Measurements from ENCODE around the gene PCDH9. TPM values are rescaled to one million over a fixed set of nuclear protein-coding genes. Genes with fewer than 3 reads are reported as not detected.

Gene PCDH9
- total and polyA plus RNA-seq, 2 of the 4 experiments (the other 2 are of a cell fraction): 2.2 to 10.2 TPM

GRCh38 chr13:67003743-67004142, 226.4 kb downstream of the PCDH9 start:
- Histone ChIP-seq H4K20me1 (ENCODE audit: insufficient read depth, low read length) (no peaks in the 10 kb centered on the region), H2BK120ac (ENCODE audit: low read depth, low read length) (no peak overlapping the region), H3K9me1 (ENCODE audit: insufficient read depth, low read length) (no peaks in the 10 kb centered on the region), H3K18ac (ENCODE audit: low read depth, low read length) (no peak overlapping the region), H3K4ac (ENCODE audit: low read depth, low read length) (no peak overlapping the region), H3K4me2 (ENCODE audit: low read depth, low read length) (no peak overlapping the region), H2AFZ (replicated peaks; ENCODE audit: low read length, poor library complexity) (no peak overlapping the region), H3K56ac (ENCODE audit: extremely low read depth, insufficient read depth, low read length) (no peak overlapping the region; the same call in 1 of the 2 replicates), H4K8ac (ENCODE audit: low read depth in 2 of 2, low read length in 2 of 2) (no peak overlapping the region), H4K5ac (ENCODE audit: low read depth, low read length) (no peak overlapping the region), H2AK5ac (ENCODE audit: low read depth, low read length) (no peak overlapping the region), H3K9ac (ENCODE audit: low read depth, low read length) (no peak overlapping the region), H2AK9ac (replicated peaks; ENCODE audit: low read depth, low read length, poor library complexity) (no peak overlapping the region), H3K27me3 (ENCODE audit: control insufficient read depth, insufficient read depth, low read length) (no peaks in the 10 kb centered on the region), H3K23ac (ENCODE audit: low read depth, low read length) (no peak overlapping the region), H4K91ac (ENCODE audit: insufficient read depth, low read depth, low read length) (no peak overlapping the region), H3K79me1 (ENCODE audit: low read depth in 1 of 2, low read length in 2 of 2) (no peaks in the 10 kb centered on the region), H2BK5ac (ENCODE audit: low read depth, low read length, poor library complexity, severe bottlenecking) (no peak overlapping the region), H2BK15ac (ENCODE audit: low read depth, low read length) (no peak overlapping the region), H3K36me3 (ENCODE audit: control insufficient read depth, insufficient read depth, low read length) (no peaks in the 10 kb centered on the region), H3K4me3 (ENCODE audit: insufficient read depth, low read depth, low read length) (no peak overlapping the region), H3K4me1 (ENCODE audit: control insufficient read depth, insufficient read depth, low read length) (no peaks in the 10 kb centered on the region), H3K14ac (replicated peaks; ENCODE audit: low read depth, low read length) (no peak overlapping the region), H3K9me3 (ENCODE audit: control insufficient read depth, insufficient read depth, low read length) (no peaks in the 10 kb centered on the region), H2BK20ac (ENCODE audit: low read depth, low read length) (no peak overlapping the region), H3K27ac (ENCODE audit: insufficient read depth, low read length) (no peak overlapping the region)
- CTCF ChIA-PET: interaction anchor here (0.7 kb wide), 1 partner anchor 105 kb away, joined by 4 read pairs; no protein-coding TSS in a partner anchor
- DNase-seq: no peak
- no TSS peak for BruUV-seq (replicated peaks)
- no peak for TF ChIP-seq MAFK (IDR thresholded peaks at IDR 0.05; ENCODE audit: low read depth, low read length)
- TF ChIP-seq POLR2A (IDR thresholded peaks at IDR 0.05; ENCODE audit: low read depth, low read length): no peak
- TF ChIP-seq SMC3 (IDR thresholded peaks at IDR 0.05; ENCODE audit: low read depth, low read length): no peak
- TF ChIP-seq RCOR1 (IDR thresholded peaks at IDR 0.05; ENCODE audit: insufficient replicate concordance, low read length): no peak
- TF ChIP-seq BHLHE40 (IDR thresholded peaks at IDR 0.05; ENCODE audit: low read depth, low read length): no peak
- TF ChIP-seq RAD21 (IDR thresholded peaks at IDR 0.05; ENCODE audit: low read length): no peak
- no peak for TF ChIP-seq MXI1 (IDR thresholded peaks at IDR 0.05; ENCODE audit: borderline replicate concordance, low read depth, low read length)
- no peak for TF ChIP-seq RFX5 (IDR thresholded peaks at IDR 0.05; ENCODE audit: low read depth, low read length)
- no peak for TF ChIP-seq CHD1 (IDR thresholded peaks at IDR 0.05; ENCODE audit: low read depth, low read length)
- TF ChIP-seq, protein P1, sequence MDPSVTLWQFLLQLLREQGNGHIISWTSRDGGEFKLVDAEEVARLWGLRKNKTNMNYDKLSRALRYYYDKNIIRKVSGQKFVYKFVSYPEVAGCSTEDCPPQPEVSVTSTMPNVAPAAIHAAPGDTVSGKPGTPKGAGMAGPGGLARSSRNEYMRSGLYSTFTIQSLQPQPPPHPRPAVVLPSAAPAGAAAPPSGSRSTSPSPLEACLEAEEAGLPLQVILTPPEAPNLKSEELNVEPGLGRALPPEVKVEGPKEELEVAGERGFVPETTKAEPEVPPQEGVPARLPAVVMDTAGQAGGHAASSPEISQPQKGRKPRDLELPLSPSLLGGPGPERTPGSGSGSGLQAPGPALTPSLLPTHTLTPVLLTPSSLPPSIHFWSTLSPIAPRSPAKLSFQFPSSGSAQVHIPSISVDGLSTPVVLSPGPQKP (IDR thresholded peaks at IDR 0.05; ENCODE audit: borderline replicate concordance, low read depth, low read length): no peak
- TF ChIP-seq, protein P2, sequence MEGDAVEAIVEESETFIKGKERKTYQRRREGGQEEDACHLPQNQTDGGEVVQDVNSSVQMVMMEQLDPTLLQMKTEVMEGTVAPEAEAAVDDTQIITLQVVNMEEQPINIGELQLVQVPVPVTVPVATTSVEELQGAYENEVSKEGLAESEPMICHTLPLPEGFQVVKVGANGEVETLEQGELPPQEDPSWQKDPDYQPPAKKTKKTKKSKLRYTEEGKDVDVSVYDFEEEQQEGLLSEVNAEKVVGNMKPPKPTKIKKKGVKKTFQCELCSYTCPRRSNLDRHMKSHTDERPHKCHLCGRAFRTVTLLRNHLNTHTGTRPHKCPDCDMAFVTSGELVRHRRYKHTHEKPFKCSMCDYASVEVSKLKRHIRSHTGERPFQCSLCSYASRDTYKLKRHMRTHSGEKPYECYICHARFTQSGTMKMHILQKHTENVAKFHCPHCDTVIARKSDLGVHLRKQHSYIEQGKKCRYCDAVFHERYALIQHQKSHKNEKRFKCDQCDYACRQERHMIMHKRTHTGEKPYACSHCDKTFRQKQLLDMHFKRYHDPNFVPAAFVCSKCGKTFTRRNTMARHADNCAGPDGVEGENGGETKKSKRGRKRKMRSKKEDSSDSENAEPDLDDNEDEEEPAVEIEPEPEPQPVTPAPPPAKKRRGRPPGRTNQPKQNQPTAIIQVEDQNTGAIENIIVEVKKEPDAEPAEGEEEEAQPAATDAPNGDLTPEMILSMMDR (conservative IDR thresholded peaks at IDR 0.05; ENCODE audit: low read depth, low read length): no peak
- no peak for TF ChIP-seq CEBPB (IDR thresholded peaks at IDR 0.05; ENCODE audit: low read depth, low read length)
- no CpG with 5 or more reads among the region's 7 CpGs for WGBS, 2 experiments (ENCODE audit: extremely low coverage in 2 of 2, insufficient read length in 1 of 2)
- intact Hi-C loops (cut with micrococcal nuclease) (no loop called here), in situ Hi-C loops (cut with MboI; ENCODE audit: low sequenced_read_pairs) (no loop called here), dilution Hi-C loops (cut with HindIII; ENCODE audit: low sequenced_read_pairs, unreplicated experiment) (no loop called here)
- POLR2A ChIA-PET (ENCODE audit: unreplicated experiment): no interaction called here
- ATAC-seq (ENCODE audit: low read depth): no peak

Measured in IMR-90 (cell line).